ENCODE data around the gene SLC43A3. TPM values are rescaled to one million over a fixed set of nuclear protein-coding genes. Genes with fewer than 3 reads are reported as not detected.

The SLC43A3 gene
- total and polyA plus RNA-seq, 9 of the 15 experiments (the other 6 are each of a cell fraction or from before 2014, with no cell fraction given), result 63.7 to 281 (median 139) TPM

DNA sequence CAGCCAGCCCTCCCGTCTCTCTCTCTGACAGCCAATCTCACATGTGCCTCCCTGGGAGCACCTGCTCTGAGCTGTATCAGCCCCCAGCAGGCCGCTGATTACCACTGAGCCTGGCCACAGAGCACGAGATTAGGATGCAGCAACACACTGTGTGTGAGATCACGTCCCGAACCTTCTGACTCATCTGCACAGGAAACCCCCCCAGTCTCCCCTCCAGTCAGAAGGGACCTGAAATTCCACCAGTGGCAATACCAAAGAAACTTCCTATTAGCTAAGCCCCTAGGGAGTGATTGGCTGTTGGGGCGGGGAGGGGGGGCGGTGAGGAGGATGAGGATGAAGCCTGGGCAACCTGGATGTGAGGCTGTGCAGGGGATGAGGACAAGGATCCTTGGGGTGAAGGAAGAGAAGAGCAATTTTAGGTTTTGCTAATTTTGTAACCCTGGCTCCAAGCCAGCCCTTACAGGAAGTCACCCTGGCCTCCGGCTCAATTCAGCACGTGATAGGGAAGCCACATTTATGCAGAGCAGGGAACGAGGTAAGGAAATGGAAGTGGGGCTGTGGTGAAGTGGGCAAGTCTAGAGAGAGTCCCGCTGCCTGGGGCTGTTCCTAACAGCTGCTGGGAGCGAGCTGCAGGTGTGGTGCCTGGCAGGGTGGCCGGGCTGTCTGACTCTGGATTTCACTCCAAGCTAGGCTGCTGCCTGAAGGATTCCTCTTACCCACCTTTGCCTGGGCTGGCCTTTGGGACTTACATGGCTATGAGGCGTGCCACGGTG lies 1.9 kb downstream of the SLC43A3 start (continued):
- TF ChIP-seq CGGBP1 (CRISPR knock-in tag; IDR thresholded peaks at IDR 0.05) (no peak), RBM15 (IDR thresholded peaks at IDR 0.05; ENCODE audit: insufficient read depth, low read length) (no peak), IRF2 (CRISPR knock-in tag; IDR thresholded peaks at IDR 0.05) (no peak), ELK1 (CRISPR knock-in tag; IDR thresholded peaks at IDR 0.05) (no peak), RCOR1 (IDR thresholded peaks at IDR 0.05; ENCODE audit: borderline replicate concordance in 1 of 2, low read depth in 2 of 2, low read length in 2 of 2) (peak; percentile 67 to 99; a peak in 3 of 4 replicates), NFE2L1 (tag; IDR thresholded peaks at IDR 0.05; ENCODE audit: borderline replicate concordance, low read depth) (no peak), DEAF1 (CRISPR knock-in tag; IDR thresholded peaks at IDR 0.05) (no peak), DACH1 (IDR thresholded peaks at IDR 0.05; ENCODE audit: partially characterized antibody) (peak; percentile 69), CBFA2T2 (conservative IDR thresholded peaks at IDR 0.05) (peak; percentile 99), CC2D1A (IDR thresholded peaks at IDR 0.05) (peak; percentile 92; the same call in 1 of the 2 replicates), CHD2 (IDR thresholded peaks at IDR 0.05; ENCODE audit: low read depth, low read length) (peak; percentile 75), ETV5 (CRISPR knock-in tag; IDR thresholded peaks at IDR 0.05; ENCODE audit: low read depth) (peak; percentile 90), LARP7 (IDR thresholded peaks at IDR 0.05) (no peak), ELF4 (CRISPR knock-in tag; IDR thresholded peaks at IDR 0.05) (no peak), MAFG (tag; conservative IDR thresholded peaks at IDR 0.05) (no peak), HMG20A (CRISPR knock-in tag; conservative IDR thresholded peaks at IDR 0.05) (no peak), ZBTB8A (IDR thresholded peaks at IDR 0.05; ENCODE audit: partially characterized antibody) (no peak), ADNP (tag; IDR thresholded peaks at IDR 0.05) (no peak)
- TF ChIP-seq, protein P1, sequence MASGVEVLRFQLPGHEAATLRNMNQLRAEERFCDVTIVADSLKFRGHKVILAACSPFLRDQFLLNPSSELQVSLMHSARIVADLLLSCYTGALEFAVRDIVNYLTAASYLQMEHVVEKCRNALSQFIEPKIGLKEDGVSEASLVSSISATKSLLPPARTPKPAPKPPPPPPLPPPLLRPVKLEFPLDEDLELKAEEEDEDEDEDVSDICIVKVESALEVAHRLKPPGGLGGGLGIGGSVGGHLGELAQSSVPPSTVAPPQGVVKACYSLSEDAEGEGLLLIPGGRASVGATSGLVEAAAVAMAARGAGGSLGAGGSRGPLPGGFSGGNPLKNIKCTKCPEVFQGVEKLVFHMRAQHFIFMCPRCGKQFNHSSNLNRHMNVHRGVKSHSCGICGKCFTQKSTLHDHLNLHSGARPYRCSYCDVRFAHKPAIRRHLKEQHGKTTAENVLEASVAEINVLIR (CRISPR knock-in tag; IDR thresholded peaks at IDR 0.05), result 0 out of 2 replicates have a peak, but pooled peaks have one; percentile 20
- TF ChIP-seq, protein P2, sequence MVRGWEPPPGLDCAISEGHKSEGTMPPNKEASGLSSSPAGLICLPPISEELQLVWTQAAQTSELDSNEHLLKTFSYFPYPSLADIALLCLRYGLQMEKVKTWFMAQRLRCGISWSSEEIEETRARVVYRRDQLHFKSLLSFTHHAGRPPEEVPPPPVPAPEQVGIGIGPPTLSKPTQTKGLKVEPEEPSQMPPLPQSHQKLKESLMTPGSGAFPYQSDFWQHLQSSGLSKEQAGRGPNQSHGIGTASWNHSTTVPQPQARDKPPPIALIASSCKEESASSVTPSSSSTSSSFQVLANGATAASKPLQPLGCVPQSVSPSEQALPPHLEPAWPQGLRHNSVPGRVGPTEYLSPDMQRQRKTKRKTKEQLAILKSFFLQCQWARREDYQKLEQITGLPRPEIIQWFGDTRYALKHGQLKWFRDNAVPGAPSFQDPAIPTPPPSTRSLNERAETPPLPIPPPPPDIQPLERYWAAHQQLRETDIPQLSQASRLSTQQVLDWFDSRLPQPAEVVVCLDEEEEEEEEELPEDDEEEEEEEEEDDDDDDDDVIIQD (CRISPR knock-in tag; IDR thresholded peaks at IDR 0.05), result no peak
- TF ChIP-seq, protein P3, sequence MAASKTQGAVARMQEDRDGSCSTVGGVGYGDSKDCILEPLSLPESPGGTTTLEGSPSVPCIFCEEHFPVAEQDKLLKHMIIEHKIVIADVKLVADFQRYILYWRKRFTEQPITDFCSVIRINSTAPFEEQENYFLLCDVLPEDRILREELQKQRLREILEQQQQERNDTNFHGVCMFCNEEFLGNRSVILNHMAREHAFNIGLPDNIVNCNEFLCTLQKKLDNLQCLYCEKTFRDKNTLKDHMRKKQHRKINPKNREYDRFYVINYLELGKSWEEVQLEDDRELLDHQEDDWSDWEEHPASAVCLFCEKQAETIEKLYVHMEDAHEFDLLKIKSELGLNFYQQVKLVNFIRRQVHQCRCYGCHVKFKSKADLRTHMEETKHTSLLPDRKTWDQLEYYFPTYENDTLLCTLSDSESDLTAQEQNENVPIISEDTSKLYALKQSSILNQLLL (CRISPR knock-in tag; IDR thresholded peaks at IDR 0.05; ENCODE audit: borderline replicate concordance), result no peak

Measured in K562 (cell line).